ENCODE measurements around the gene SERPINB13.
"Not testable (repeated sequence)": the region's sequence is repeated elsewhere in the genome, so short reads cannot be mapped to it uniquely, and the experiment has no call there.

Gene SERPINB13

DNA sequence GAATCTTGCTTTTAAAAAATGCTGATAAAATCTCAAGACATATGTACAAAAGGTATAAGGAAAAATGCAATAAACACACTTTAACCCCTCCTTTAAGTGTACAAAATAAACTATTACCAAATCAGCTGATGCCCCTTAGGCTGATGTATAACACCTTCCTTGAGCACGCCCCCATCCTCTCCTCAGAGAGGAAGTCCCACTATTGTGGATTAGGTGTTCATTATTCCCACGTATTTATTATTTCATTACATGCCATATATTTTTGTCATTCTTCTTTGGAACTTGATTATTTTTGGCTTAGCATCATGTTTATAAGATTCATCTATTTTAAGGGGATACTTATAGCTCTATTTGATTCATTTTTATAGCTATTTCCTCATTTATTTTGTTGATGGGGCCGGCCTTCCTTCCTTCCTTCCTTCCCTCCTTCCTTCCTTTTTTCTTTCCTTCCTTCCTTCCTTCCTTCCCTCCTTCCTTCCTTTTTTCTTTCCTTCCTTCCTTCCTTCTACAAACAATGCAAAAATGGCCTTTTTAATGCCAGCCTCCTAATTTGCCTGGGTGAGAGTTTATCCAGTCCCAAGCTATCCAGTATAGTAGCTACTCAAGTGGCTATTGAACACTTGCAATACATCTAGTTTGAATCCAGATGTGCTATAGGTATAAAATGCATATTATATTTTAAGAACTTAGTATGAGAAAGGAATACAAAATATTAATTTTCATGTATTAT is 4.0 kb downstream of the SERPINB13 start:
- no peak for DNase-seq (ENCODE audit: low read depth)

- DNase-seq (ENCODE audit: low read depth): no peak
These were observed 4.6 kb downstream of the SERPINB13 start for GRCh38 chr18:63591725-63592124.

GRCh38 chr18:63592471-63592870 is 5.3 kb downstream of the SERPINB13 start:
- no peak for DNase-seq (ENCODE audit: low read depth)

DNA sequence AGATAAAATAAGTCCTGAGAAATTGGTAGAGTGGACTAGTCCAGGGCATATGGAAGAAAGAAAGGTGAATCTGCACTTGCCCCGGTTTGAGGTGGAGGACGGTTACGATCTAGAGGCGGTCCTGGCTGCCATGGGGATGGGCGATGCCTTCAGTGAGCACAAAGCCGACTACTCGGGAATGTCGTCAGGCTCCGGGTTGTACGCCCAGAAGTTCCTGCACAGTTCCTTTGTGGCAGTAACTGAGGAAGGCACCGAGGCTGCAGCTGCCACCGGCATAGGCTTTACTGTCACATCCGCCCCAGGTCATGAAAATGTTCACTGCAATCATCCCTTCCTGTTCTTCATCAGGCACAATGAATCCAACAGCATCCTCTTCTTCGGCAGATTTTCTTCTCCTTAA is 9.8 kb downstream of the SERPINB13 start:
- DNase-seq (ENCODE audit: low read depth): no peak

GRCh38 chr18:63603355-63603754 is 16.2 kb downstream of the SERPINB13 start:
- no peak for DNase-seq (ENCODE audit: low read depth)

- no peak for DNase-seq (ENCODE audit: low read depth)
These were observed 16.6 kb downstream of the SERPINB13 start for GRCh38 chr18:63603772-63604171.

- DNase-seq (ENCODE audit: low read depth): no peak
These were observed 17.8 kb downstream of the SERPINB13 start for GRCh38 chr18:63604791-63605567.

- DNase-seq (ENCODE audit: low read depth): no peak
These were observed 19.4 kb downstream of the SERPINB13 start for GRCh38 chr18:63606526-63606925.

DNA sequence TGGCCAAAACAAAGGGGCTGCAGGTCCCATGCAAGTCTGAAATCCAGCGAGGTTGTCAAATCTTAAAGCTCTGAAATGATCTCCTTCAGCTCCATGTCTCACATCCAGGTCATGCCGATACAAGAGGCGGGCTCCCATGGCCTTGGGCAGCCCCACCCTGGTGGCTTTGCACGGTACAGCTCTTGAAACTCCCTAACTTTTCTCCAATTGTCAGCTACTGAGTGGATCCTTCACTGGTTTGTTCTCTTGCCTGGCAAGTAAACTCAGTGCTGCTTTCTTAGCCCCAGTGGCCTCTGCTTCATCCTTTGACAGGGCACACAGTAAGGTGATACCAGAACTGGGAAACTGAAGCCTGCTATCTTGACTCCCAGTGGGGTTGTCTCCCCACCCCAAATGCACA is 26.3 kb downstream of the SERPINB13 start:
- DNase-seq (ENCODE audit: low read depth): no peak

DNA sequence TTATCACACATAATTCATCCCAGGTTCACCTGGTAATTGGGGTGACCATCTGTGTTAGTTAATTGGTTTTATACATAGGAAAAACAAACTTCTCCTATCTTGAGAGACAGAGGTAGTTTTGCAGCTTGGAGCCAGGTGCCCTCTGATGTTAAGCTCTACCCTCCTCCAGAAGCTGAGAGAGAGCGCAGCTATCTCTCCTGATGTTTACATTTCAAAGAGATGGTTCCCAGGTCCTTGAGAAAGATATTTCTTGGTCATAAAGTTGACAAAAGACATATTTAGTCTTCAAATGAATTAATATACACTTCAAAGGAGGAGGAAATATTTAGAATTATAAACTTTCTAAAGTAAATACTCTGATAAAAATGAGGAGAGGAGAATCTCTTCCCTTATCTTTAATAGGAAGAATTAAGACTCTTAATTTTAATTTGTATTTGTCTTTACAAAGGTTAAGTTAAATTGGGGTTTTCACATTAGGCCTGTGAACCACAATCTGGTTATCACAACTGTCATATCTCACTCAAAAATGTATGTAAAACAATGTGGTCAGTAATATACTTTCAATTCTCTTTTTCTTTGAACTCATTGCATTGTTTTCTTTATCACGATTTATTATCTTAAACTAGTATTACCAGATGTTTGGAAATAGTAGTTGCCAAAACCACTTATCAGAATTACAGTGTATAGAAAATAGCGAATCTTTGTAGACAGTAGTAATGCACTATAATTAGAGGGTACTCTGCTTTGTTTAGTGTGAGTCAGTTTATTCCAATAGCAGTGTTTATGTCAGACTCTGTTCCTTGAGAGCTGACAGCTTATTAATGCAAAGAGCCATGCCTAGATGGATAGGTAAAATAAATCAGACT is 30.1 kb downstream of the SERPINB13 start:
- DNase-seq (ENCODE audit: low read depth): no peak

- DNase-seq (ENCODE audit: low read depth): no peak
These were observed 30.7 kb downstream of the SERPINB13 start for GRCh38 chr18:63617915-63618234.

DNA sequence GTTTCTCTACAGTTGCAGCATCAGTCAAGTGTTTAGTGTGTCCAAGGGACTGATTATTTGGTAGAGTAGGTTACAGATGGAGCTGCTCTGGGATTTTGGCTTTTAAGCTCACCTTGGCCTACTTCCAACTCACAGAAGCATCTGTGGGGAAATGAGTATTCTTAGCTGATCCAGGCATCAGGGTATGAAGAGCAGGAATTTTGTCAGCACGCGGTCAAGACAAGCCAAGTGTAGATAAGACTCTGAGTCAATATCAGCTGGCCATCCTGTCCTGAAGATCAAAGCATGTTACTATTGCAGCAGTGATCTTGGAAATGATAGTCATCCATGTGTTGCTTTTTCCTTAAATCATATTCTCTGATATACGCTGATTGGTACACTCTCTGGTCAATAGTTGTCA is 32.5 kb downstream of the SERPINB13 start:
- DNase-seq (ENCODE audit: low read depth): no peak

DNA sequence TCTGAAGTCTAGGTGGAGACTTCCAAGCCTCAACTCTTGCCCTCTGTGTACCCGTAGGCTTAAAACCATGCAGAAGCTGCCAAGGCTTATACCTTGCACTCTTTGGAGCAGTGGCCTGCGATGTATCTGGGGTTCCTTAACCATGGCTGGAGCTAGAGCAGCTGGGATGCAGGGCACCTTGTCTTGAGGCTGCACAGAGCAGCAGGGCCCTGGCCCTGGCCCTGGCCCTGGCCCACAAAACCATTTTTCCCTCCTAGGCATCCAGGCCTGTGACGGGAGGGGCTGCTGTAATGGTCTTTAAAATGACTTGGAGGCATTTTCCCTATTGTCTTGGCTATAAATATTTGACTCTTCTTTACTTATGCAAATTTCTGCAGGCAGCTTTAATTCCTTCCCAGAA is 37.7 kb downstream of the SERPINB13 start:
- no peak for DNase-seq (ENCODE audit: low read depth)

DNA sequence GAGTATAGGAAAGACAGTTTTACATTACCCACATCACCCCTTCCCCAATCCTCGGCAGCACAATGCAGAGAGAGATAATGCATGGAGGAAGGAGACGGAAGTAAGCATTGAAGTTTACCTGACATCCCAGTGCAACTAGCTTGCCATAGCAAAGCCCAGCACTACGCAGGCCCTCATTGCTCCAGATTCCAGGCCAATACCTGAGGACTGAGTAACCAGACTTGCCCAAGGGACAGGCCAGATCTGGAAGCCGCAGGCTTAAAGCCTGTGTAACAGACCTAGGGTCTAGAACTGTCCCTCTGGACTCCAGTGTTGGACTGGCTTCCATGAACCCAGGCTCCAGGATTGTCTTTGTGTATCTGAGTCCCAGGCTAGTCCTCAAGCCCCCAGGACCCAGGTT is 39.3 kb downstream of the SERPINB13 start:
- no peak for DNase-seq (ENCODE audit: low read depth)

GRCh38 chr18:63627819-63628218 is 40.7 kb downstream of the SERPINB13 start:
- DNase-seq (ENCODE audit: low read depth): no peak

DNA sequence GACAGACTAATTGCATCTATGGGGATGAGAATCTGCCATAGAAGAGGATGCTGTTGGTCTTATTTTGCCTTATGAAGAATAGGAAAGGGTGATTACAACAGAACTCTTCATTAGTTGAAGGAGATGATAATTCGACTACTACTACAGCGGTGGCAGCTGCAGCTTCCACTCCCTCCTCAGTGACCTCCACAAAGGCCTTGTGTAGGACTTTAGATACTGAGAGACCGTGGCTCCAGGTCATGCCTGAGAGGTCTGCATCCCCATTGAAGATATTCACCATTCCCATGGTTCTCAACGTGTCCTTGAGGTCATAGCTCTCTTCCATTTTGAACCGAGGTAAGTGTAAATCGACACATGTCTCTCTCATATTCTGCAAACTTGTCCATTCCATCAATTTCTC is 50.6 kb downstream of the SERPINB13 start:
- DNase-seq (ENCODE audit: low read depth): no peak

GRCh38 chr18:63641157-63641680 is 54.1 kb downstream of the SERPINB13 start:
- DNase-seq (ENCODE audit: low read depth): peak; percentile 38

GRCh38 chr18:63642668-63643356 is 55.7 kb downstream of the SERPINB13 start:
- DNase-seq (ENCODE audit: low read depth): not testable (repeated sequence)

DNA sequence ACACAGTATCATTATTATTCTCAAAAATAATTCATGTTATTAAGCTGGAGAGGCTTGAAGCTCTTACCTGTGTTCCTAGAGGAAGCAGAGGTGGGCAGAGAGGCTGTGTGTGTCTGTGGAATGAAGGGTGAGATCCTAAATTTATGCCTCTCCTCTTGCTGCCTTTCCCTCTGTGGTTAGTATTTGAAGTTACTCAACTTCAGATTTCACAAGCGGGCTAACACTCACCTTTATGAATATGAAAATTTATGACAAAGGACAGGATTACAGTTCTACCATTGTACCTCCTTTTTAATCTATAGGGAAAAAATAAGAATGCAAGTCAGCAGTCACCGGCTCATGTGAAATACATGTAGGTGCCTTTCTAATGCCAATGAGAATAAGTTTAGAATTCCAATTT is 57.0 kb downstream of the SERPINB13 start, which contains the start of gene SERPINB4:
TSS of gene SERPINB4 (minus strand) at position 115 of the 400 bp plus-strand sequence. CDS start 679 bp downstream, outside the sequence.
- DNase-seq (ENCODE audit: low read depth): not testable (repeated sequence)

DNA sequence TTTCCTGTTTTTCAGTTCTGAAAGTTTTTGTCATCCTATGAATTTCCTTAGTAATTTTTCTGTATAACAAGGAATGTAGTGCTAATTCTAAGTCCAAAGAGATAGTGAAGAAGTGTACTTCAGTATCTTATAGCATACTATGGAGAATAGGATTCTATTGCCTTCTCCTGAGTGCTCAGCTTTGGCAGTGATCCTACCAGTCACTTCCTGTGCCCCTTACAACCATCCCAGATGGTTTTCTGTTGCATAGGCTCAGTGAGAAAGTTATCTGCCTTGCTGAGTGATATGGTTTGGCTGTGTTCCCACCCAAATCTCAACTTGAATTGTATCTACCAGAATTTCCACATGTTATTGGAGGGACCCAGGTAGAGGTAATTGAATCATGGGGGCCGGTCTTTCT is 57.6 kb downstream of the SERPINB13 start:
- not testable (repeated sequence) for DNase-seq (ENCODE audit: low read depth)

GRCh38 chr18:63646936-63647335 is 59.8 kb downstream of the SERPINB13 start:
- DNase-seq (ENCODE audit: low read depth): peak; percentile 25

DNA sequence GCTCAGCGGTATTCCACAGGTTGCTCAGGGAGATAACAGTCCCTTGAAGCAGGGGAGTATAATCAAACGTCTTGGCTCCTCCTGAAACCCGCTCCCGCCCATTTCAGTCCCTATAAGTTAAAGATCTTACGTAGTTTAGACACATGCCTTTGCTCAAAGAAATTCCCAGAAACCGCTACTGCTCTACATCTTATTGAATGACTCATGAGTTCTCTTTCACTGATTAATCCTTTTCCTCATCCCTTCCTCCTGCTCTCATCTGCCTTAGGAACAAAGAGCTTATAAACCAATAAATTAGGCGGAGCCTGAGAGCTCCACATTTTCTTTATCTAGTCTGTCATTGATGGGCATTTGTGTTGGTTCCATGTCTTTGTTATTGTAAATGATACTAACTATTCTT is 61.1 kb downstream of the SERPINB13 start:
- no peak for DNase-seq (ENCODE audit: low read depth)

Data from stromal cell of bone marrow (primary cell).